Activated T-cell treated with anti-CD3 and anti-CD28 coated beads, Interleukin-2, amount 50 U/mL, for 4 hours (primary cell): ENCODE measurements around the gene SLC12A2. TPM values are rescaled to one million over a fixed set of nuclear protein-coding genes. Genes with fewer than 3 reads are reported as not detected.

Source experiments
- ATAC-seq, 2 donors: fragments of 200-7000 bp; cut with Tn5 transposase; one replicate each; pipeline ENCODE4 v1.10.0; 2021
- DNase-seq: peaks from one replicate; pipeline ENCODE4 v3.0.0-alpha.2; 2020
- H3K27me3 Mint-ChIP-seq: one replicate; pipeline ENCODE4 v1.8.0; 2021; ENCODE audit warnings: low read depth, mixed read lengths
- H3K36me3 Mint-ChIP-seq: one replicate; pipeline ENCODE4 v1.8.0; 2022; ENCODE audit warnings: mixed read lengths; ENCODE audit not compliant: insufficient read depth
- H3K4me1 Mint-ChIP-seq: one replicate; pipeline ENCODE4 v1.8.0; 2021; ENCODE audit warnings: low read depth, mixed read lengths
- H3K4me3 Mint-ChIP-seq: one replicate; pipeline ENCODE4 v1.8.0; 2021; ENCODE audit warnings: mild to moderate bottlenecking, moderate library complexity, mixed read lengths
- H3K9me3 Mint-ChIP-seq: one replicate; pipeline ENCODE4 v1.8.0; 2021; ENCODE audit warnings: mixed read lengths
- total RNA-seq, 3 donors: library from RNA; stranded (reverse); gene quantifications; one replicate each; pipeline ENCODE4 v1.2.1, GENCODE V29; 2021

Gene SLC12A2
- 10 to 100 TPM; 16.1 to 18.9 (median 17.8) TPM for total RNA-seq

DNA sequence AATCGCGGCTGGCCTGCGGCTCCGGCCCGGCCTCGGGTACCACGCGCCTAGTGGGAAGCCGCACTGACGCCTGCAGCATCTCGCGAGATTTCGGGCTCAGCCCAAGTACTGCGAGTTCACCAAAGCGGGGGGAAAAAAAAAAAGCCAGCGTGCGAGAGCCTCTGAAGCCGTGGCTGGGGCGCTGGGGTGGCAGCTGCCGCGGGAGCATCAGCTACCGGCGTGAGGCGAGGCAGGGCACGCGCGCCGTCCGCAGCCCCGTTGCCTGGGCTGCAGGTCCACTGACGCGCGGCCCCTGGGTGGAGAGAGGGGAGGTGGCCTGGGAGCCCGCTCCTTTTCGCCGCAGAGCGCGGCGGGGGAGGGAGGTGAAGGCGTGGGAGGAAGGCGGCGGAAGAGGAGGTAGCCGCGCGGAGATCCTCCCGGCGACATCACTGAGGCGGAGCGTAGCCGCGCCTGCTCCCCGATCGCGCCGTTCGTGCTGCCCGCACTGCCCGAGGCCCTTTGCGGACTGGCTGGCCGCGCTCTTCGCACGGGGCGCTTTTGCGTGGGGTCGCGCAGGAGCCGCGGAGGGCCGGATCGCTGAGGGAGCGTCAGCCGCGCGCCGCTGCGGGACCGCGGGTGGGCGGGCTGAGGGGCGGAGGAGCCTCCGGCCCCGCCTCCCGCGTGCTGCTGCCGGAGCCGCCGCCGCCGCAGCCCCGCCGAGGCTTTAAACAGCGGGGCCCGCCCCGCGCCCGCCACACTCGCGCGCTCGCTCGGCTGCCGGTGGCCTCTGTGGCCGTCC is at the start of gene SLC12A2:
Gene SLC12A2, plus strand, starts transcription at position 734 of the 778 bp plus-strand sequence. CDS start 189 bp downstream, outside the sequence.
- Mint-ChIP-seq H3K27me3 (no peaks in the 10 kb centered on the region), H3K9me3 (no peaks in the 10 kb centered on the region), H3K4me3 (peak within 1 kb of the TSS; percentile 90), H3K4me1 (peaks cover 61% of the 10 kb centered on the region), H3K36me3 (peaks cover 7% of the 10 kb centered on the region)
- ATAC-seq (peak; percentile 72 to 74), DNase-seq (peak; percentile 87)

DNA sequence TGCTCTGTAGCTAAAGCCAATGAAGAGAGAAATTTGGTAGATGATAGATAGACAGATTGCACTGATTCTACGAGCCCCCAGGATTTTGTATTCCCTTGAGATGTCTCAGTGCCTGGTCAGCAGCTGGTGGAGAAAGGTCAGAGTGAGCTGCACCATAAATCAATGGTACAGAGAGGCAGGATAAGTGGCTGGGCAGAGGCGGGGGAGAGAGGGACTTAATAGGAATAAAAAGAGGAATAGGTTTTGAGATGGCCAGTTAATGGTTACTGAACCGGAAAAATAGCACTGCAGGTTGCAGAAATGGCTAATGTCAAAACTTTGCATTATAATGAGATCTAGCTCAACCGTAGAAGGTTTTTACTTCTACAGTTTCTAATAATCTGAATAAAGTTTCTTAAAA is 47.9 kb upstream of the SLC12A2 start:
- ATAC-seq (no peak), DNase-seq (no peak)
- Mint-ChIP-seq H3K9me3 (peaks cover 6% of the 10 kb centered on the region), H3K4me3 (no peak overlapping the region), H3K4me1 (peaks cover 5% of the 10 kb centered on the region), H3K27me3 (no peaks in the 10 kb centered on the region), H3K36me3 (peaks cover 22% of the 10 kb centered on the region)

DNA sequence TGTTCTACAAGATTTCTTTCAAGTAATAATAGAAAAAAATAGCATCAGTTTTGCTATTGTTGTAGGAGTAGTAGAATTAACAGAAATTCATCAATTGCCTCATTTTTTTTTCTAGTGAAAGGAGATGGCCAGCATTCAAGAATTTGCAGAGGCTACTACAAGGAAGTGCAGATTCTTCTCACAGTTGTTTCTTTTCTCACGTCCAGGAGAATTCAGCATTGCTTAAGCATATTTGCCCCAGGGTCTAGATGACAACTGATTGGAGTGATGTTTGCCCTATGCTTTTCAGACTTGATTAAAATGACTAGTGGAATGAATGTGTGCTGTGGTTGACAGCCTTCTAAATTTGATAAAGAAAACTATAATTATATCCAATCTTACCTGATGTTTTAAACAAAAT is 46.6 kb upstream of the SLC12A2 start:
- H3K27me3 Mint-ChIP-seq, result no peaks in the 10 kb centered on the region
- H3K9me3 Mint-ChIP-seq, result peaks cover 6% of the 10 kb centered on the region
- H3K4me1 Mint-ChIP-seq, result peaks cover 5% of the 10 kb centered on the region
- no peak overlapping the region for H3K4me3 Mint-ChIP-seq
- ATAC-seq (no peak), DNase-seq (no peak)
- H3K36me3 Mint-ChIP-seq, result peaks cover 19% of the 10 kb centered on the region

DNA sequence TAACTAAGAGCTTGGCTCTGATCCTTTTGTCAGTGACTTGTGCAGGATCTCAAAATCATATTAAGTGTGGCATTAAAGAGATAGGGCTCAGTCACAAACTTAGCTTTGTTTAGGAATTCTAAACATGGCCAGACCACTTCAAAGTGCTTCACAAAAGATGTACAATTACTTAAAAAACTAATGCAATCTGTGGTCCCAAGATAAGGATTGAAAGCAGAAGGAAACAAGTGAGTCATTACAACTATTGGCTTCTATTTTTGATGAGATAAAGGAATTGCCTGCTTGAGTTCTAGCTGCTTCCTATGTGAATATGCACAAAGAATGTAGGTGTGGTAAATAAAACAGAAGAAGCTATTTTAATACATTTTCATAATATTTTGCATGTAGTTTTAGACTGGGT is 44.9 kb upstream of the SLC12A2 start:
- DNase-seq, result no peak
- Mint-ChIP-seq H3K36me3 (peaks cover 20% of the 10 kb centered on the region), H3K27me3 (no peaks in the 10 kb centered on the region), H3K4me3 (no peak overlapping the region), H3K9me3 (peaks cover 2% of the 10 kb centered on the region), H3K4me1 (peaks cover 4% of the 10 kb centered on the region)
- no peak for ATAC-seq

DNA sequence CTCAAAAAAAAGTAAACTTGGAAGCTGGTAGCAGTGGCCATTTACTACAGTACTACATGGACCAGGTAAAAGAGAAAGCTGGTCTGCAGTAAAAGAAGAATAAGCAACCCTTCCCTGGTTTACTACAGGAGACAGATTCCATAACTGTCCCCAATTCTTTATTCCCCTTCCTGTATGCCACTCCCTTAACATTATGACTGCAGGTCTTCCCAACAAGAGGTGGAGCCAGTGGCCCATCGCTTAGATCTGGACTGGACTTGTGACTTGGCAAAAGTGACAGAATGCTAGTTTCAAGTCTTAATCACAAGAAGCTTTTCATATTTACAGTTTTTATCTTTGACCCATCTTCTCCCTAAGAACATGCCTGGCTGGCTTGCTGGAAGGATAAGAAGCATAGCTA is 42.6 kb upstream of the SLC12A2 start:
- no peaks in the 10 kb centered on the region for H3K27me3 Mint-ChIP-seq
- no peak for ATAC-seq
- H3K4me1 Mint-ChIP-seq, result peaks cover 2% of the 10 kb centered on the region

DNA sequence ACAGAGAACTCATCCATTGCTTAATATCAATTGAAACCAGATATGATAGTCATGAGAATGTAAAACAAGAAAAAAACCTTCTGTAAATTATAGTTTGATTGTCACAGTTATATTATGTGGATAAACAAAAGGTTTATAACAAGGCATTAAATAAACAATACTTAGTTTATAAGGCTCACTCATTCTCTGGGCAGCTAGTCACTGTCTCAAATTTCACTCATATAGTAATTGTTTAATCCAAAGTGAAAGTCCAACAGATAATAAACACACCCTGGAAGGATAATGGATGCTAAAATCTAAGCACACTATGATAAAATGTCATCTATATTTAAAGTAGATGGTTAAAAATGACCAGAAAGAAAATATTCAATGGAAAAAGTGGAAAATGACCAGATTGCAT is 30.8 kb upstream of the SLC12A2 start:
- Mint-ChIP-seq H3K4me1 (peaks cover 1% of the 10 kb centered on the region), H3K27me3 (no peaks in the 10 kb centered on the region), H3K4me3 (no peak overlapping the region), H3K9me3 (peaks cover 6% of the 10 kb centered on the region), H3K36me3 (peaks cover 50% of the 10 kb centered on the region)
- DNase-seq (no peak), ATAC-seq (no peak)

More for the DNA sequence above, 42.6 kb upstream of the SLC12A2 start:
- no peak for DNase-seq
- H3K36me3 Mint-ChIP-seq, result peaks cover 17% of the 10 kb centered on the region
- H3K9me3 Mint-ChIP-seq, result no peaks in the 10 kb centered on the region
- no peak overlapping the region for H3K4me3 Mint-ChIP-seq

DNA sequence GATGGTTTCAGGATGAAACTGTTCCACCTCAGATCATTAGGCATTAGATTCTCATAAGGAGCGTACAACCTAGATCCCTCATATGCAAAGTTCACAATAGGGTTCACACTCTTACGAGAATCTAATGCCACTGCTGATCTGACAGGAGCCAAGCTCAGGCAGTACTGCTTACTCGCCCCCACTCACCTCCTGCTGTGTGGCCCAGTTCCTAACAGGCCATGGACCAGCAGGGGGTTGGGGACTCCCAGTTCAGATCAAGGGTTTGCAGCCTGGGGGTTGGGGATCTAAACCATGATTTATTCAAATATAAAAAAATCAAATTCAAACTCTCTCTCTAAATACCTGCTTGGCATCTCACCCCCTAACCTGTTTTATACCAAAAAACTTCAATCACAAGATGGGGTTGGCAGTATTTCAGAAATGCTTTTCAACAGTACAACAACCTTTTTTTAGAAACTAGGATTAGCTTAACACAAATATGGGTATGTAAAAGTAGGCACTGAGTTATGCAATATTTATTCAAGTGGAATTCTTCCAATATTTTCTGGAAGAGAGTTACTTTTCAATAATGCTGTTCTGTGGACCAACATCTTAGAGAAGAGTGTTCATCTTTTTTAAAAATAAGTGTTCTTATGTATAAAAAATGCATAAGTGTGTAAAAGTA is 30.1 kb upstream of the SLC12A2 start:
- no peaks in the 10 kb centered on the region for H3K4me1 Mint-ChIP-seq
- ATAC-seq (no peak), DNase-seq (no peak)
- H3K36me3 Mint-ChIP-seq, result peaks cover 50% of the 10 kb centered on the region
- H3K4me3 Mint-ChIP-seq, result no peak overlapping the region
- no peaks in the 10 kb centered on the region for H3K27me3 Mint-ChIP-seq
- peaks cover 6% of the 10 kb centered on the region for H3K9me3 Mint-ChIP-seq

DNA sequence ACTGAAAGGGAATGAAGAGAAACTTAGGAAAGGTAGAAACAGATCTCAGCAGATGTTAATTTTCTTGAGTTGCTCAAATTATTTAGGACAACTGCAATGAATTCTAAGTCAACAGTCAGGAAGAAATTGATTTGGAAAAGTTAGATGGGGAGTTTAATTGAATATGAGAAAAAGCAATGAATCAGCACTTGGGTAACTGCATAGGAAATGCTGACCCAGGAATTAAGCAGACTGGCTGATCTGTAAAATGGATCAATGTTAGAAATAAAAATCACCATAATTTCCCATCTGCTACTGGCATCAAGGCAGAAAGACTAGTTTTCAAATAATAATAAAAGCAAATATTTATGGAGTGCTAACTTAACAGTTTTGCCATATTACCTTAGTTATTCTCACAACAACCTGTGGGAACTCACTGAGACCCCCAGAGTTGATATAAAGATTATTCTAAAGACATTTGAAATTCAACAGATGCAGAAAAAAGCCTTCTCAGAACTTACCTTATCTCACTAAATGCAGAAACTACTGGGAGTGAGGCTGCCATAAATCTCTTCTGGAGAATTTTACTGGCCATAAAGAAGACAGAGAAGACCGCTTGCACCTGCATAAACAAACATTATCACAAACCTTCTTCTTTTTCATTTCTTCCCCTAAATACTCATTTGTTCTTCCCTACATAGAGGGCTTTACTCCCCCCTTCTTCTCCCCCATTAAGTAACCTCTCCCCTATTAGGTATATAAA is 22.8 kb upstream of the SLC12A2 start:
- Mint-ChIP-seq H3K4me1 (no peaks in the 10 kb centered on the region), H3K27me3 (no peaks in the 10 kb centered on the region), H3K4me3 (no peak overlapping the region), H3K9me3 (no peaks in the 10 kb centered on the region), H3K36me3 (peaks cover 26% of the 10 kb centered on the region)
- ATAC-seq (no peak), DNase-seq (no peak)

DNA sequence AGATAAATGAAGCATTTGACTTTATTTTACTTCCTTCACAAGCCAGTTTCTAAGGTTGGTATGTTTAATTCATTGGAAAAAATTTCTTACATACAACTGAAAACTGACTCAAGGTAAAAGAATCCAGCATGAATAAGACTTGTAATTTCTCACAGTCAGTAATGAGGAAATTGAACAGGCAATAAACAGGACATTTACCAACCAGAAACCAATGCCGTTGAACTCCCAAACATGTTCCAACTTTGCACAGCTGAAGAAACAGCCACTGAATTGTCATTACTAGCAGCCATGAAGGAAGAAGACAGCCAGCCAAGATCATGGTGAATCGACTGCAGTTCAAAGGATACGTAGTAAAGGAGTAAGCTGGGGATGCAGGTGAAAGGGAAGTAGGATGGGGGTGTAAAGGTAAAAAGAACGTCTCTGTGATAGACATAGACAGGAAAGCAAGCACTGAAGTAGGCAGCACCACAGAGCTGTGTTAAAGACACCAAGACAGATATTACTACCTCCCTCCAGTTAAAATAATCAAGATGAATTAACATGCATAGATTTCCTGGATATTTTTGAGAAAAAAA is 21.3 kb upstream of the SLC12A2 start:
- DNase-seq (no peak), ATAC-seq (no peak)
- no peaks in the 10 kb centered on the region for H3K27me3 Mint-ChIP-seq
- H3K4me1 Mint-ChIP-seq, result peaks cover 2% of the 10 kb centered on the region
- no peaks in the 10 kb centered on the region for H3K9me3 Mint-ChIP-seq
- H3K36me3 Mint-ChIP-seq, result peaks cover 20% of the 10 kb centered on the region
- no peak overlapping the region for H3K4me3 Mint-ChIP-seq

DNA sequence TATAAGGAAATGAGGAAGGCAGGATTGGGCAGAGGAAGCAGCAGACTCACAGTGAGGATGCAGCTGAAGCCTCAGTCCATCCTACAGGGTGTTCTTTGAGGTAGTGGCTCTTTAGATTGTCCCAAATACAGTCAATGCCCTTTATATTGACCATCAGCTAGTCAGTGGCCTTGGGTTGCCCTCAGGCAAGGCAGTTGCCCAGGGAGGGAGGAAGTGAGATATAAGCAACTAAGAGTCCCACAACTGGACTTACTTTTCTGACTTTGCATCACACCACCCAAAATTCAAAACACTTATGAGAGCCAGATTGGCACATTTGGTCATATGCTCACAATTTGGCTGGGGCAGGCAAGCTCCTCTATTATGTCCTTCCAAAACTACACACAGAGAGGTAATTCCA is 9.4 kb upstream of the SLC12A2 start:
- peaks cover 14% of the 10 kb centered on the region for H3K36me3 Mint-ChIP-seq
- no peaks in the 10 kb centered on the region for H3K9me3 Mint-ChIP-seq
- peaks cover 17% of the 10 kb centered on the region for H3K4me1 Mint-ChIP-seq
- no peaks in the 10 kb centered on the region for H3K27me3 Mint-ChIP-seq
- no peak overlapping the region for H3K4me3 Mint-ChIP-seq
- no peak for ATAC-seq
- no peak for DNase-seq

DNA sequence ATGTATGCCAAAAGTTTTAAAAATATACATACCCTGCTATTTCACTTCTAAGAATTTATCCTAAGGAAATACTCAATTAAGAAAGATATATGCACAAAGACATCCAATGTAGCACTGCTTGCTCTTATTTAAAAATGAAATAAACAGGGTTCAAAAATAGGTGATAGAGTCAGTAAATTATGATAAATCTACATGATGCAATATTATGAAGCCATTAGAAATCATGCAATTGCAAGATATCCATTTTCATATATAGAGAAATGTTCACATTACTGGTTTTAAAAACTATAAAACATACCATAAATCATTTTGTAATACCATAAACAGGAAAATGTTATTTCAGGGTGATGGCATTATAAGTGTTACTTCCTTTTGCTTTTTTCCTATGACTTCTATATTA is 8.6 kb upstream of the SLC12A2 start:
- no peak for DNase-seq
- Mint-ChIP-seq H3K4me3 (no peak overlapping the region), H3K4me1 (peaks cover 20% of the 10 kb centered on the region), H3K9me3 (no peaks in the 10 kb centered on the region), H3K36me3 (peaks cover 16% of the 10 kb centered on the region), H3K27me3 (no peaks in the 10 kb centered on the region)
- ATAC-seq, result no peak

DNA sequence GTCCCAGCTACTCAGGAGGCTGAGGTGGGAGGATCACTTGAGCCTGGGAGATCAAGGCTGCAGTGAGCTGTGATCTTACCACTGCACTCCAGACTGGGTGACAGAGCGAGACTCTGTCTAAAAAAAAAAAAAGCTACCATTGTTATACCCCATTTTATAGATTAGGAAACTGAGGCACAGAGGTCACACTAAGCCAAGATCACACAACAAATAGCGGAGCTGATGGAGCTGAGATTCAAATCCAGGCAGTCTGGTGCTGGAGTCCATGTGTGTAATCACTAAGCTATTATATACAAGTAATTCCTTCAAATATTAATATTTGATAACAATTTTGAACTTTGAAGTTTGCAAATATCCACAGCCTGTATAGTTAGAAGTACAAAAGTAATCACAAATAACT is 6.0 kb upstream of the SLC12A2 start:
- no peaks in the 10 kb centered on the region for H3K9me3 Mint-ChIP-seq
- DNase-seq, result no peak
- H3K4me1 Mint-ChIP-seq, result peaks cover 45% of the 10 kb centered on the region

DNA sequence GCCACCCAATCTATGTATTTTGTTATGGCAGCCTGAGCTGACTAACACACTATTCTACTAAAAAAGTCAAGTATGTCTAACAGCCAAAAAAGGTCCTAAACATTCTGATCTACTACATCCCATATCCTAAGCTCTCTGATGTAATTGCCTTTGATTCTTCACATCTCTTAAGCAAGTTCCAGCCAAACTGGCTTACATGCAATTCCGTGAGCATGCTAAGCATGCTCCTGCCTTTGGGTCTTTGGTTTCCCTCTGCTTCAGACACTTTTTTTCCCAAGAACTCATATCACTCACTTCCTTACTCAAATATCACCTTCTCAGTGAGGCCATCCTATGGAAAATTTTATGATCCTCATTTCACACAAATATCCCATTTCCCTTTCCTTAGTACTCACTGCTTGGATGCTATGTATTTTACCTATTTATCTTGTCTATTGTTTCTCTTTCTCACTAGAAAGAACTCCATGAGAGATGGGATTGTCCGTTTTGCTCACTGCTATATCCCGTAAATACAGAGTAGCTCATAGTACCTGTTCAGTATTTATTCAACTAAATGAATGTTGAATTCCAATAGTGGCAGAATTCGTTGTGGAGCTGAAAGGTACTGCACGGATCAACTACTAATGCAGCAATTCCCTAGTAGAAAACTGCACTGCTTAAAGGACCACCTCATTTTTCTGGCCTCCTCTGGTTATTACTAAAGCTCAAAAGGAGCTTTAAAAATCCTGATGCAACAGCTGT is 2.3 kb upstream of the SLC12A2 start:
- Mint-ChIP-seq H3K4me3 (peak overlapping the region; percentile 88), H3K36me3 (peaks cover 4% of the 10 kb centered on the region), H3K4me1 (peaks cover 49% of the 10 kb centered on the region), H3K27me3 (no peaks in the 10 kb centered on the region), H3K9me3 (no peaks in the 10 kb centered on the region)
- DNase-seq (no peak), ATAC-seq (no peak)

More for the DNA sequence above, 6.0 kb upstream of the SLC12A2 start:
- no peak overlapping the region for H3K4me3 Mint-ChIP-seq
- H3K27me3 Mint-ChIP-seq, result no peaks in the 10 kb centered on the region
- peaks cover 16% of the 10 kb centered on the region for H3K36me3 Mint-ChIP-seq
- no peak for ATAC-seq
